Activated T-helper 1 cell treated with anti-CD3 and anti-CD28 coated beads, Interleukin-2, amount 50 U/mL, for 16 hours (primary cell): Measurements from ENCODE around the gene RASGRP4.
"Not testable (repeated sequence)": the region's sequence is repeated elsewhere in the genome, so short reads cannot be mapped to it uniquely, and the experiment has no call there.

ENCODE experiments used
- DNase-seq, 2 donors: peaks; one replicate each; pipeline ENCODE4 v3.0.0-alpha.2; 2020; ENCODE audit warnings: low read depth in 1 of 2, low spot score in 1 of 2

The RASGRP4 gene

DNA sequence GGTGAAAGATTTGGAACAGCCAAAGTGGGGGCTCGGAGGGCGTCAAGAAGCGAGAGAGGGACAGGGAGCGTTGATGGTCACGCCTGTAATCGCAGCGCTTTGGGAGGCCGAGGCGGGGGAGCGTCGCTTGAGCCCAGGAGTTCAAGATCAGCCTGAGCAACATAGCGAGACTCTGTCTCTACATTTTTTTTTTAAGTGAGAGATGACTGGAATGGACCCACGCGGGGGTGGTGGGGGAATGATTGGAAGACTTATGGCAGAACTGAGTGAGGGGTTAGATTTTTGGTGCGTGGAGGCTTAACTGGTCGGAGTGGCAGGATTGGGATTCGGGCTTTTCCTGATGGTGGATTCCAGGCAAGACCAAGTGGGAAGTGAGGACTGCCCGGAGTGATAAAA lies 50.9 kb downstream of the RASGRP4 start:
- DNase-seq, result no peak

- peak; percentile 93 to 98 for DNase-seq
These were observed 51.5 kb downstream of the RASGRP4 start, which contains the start of gene PSMD8 for GRCh38 chr19:38374332-38375097. Gene PSMD8 (plus strand): TSS chr19:38374571. CDS start chr19:38374602, 31 bp downstream.

DNA sequence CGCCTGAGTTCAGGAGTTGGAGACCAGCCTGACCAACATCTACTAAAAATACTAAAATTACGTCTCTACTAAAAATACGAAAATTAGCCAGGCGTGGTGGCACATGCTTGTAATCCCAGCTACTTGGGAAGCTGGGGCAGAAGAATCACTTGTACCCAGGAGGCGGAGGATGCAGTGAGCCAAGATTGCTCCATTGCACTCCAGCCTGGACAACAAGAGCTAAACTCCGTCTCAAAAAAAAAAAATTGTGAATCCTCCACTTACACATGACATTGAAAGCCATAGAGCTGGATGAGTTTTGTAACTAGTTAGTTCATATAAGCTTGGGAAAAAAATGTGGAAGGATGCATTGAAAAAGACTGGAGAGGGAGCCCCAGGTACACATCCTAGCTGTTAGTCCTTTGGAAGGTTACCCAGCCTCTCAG lies 52.1 kb downstream of the RASGRP4 start:
- DNase-seq, result no peak

DNA sequence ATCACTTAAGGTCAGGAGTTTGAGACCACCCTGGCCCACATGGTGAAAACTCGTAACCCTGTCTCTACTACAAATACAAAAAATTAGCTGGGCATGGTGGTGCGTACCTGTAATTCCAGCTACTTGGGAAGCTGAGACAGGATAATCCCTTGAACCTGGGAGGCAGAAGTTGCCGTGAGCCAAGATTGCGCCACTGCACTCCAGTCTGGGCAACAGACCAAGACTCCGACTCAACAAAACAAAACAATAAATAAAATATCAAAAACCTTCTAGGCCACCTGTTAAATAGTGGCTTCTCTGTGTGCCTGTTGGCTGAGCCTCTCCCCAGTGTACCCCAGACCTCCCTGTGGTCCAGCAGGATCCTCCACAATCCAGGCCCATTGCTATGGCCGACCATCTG lies 54.9 kb downstream of the RASGRP4 start:
- DNase-seq, result no peak

DNA sequence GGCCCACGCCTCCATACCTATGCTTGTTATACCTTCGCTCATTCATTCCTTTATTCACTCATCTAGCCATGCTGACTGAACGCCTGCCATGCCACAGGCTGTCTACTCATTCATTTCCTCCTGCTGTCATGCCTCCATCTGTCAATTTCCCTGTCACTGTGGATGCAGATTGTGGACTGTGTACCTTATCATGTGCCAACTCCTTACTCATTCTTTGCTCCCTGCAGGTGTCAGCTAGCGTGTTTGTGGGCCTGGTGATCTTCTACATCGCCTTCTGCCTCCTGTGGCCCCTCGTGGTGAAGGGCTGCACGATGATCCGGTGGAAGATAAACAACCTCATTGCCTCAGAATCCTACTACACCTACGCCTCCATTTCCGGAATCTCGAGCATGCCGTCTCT lies 55.7 kb downstream of the RASGRP4 start:
- no peak for DNase-seq

DNA sequence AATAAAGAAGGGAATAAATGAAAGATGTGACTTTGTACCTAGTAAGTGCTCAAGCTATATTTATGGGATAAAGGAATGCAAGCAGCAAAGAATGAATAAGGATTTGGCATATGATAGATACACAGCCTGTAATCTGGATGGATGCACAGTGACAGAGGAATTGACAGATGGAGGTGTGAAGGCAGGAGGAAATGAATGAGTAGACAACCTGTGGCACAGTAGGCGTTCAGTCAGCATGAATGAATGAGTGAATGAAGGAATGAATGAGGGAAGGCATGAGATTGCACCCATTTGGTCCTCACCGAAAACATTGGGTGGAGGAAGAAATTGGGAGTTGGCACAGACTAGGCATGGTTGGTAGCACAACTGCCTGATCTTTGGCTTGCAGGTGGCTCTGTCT lies 56.4 kb downstream of the RASGRP4 start:
- DNase-seq, result no peak

- no peak for DNase-seq
These were observed 59.0 kb downstream of the RASGRP4 start for GRCh38 chr19:38367041-38367440.

- not testable (repeated sequence) for DNase-seq
These were observed 62.9 kb downstream of the RASGRP4 start for GRCh38 chr19:38362946-38363688.

- peak; percentile 43 to 46 for DNase-seq
These were observed 63.7 kb downstream of the RASGRP4 start for GRCh38 chr19:38362076-38362945.

- peak; percentile 9 to 50 for DNase-seq
These were observed 64.4 kb downstream of the RASGRP4 start for GRCh38 chr19:38361633-38362075.

DNA sequence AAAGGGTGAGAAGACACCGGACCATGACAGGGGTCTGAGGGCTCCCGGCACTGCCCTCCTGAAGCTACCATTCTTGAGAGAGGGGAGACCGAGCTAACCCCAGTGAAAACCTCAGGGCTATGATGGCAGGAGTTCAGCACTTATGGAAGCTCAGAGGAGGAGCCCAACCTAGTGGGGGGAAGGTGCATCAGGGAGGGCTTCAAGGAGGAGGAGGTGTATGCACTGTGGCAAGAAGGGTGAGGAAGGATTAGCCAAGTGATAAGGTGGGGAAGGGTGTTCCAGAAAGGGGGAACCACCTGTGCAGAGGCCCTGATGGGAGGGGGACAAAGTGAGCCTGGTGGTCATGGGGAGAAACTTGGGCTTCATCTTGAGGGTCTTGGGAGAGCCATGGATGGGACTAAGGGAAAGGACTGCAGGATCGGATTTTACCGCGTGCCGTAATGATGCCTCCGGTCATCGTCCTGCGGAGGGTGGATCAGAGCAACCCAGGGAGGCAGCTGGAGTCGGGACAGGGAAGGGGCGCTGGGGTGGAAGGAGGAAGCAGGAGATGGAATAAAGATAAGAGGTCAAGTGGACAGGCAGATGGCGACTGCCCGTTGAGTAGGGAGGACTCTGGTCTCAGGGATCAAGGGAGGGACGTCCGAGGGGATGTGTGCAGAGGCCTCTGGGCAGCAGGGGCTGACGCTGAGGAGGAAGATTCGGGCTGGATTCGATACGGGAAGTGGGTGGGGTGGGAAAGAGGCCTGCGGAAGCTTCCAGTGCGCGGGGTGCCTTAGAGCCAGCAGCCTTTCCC lies 65.0 kb downstream of the RASGRP4 start:
- no peak for DNase-seq

DNA sequence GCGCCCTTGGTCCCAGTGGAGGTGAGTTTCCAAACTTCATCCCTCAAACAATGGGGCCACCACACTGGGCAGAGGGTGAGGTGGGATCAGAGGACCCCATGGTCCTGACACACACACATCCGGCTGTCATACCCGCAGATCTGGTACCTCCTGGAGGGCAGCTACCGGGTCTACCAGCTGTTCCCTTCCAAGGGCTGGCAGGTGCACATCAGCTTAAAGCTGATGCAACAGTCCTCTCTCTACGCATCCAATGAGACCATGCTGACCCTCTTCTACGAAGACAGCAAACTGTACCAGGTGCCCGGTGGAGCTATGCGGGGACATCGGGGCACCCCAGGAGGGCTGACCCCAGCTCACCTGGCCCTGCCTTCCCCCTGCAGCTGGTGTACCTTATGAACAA lies 65.7 kb downstream of the RASGRP4 start:
- no peak for DNase-seq

- DNase-seq, result no peak
These were observed 66.6 kb downstream of the RASGRP4 start for GRCh38 chr19:38359242-38360021.
